K562 (cell line): Measurements from ENCODE around the gene RHOB. TPM values are rescaled to one million over a fixed set of nuclear protein-coding genes. Genes with fewer than 3 reads are reported as not detected.

ENCODE experiments used
- C11orf30 ChIP-seq: fragments of 450-650 bp; IDR thresholded peaks from 2 replicates; pipeline ENCODE4 v1.6.1; 2016; ENCODE audit warnings: low read depth, mild to moderate bottlenecking
- CBX2 ChIP-seq: fragments of 200-600 bp; sonication (generic); IDR thresholded peaks from one replicate; pipeline ENCODE4 v1.6.1; 2012; ENCODE audit warnings: mild to moderate bottlenecking, low read length, inconsistent platforms; ENCODE audit not compliant: insufficient read depth, poor library complexity, severe bottlenecking
- CEBPB ChIP-seq: fragments of 450-650 bp; IDR thresholded peaks from 2 replicates; pipeline ENCODE4 v1.6.1; 2016; ENCODE audit warnings: missing genetic modification characterization, missing compliant biosample characterization
- ESRRB ChIP-seq: fragments of 250-450 bp; sonication (Bioruptor Pico); IDR thresholded peaks from 2 replicates; pipeline ENCODE4 v1.5.0; 2020; ENCODE audit warnings: mild to moderate bottlenecking, moderate library complexity, borderline replicate concordance
- EZH2 ChIP-seq: IDR thresholded peaks from 2 replicates; pipeline ENCODE4 v1.6.1; 2012; ENCODE audit warnings: low read depth, mild to moderate bottlenecking, inconsistent platforms, low read length, borderline replicate concordance
- FOXA3 ChIP-seq, 2 experiments: fragments of 450-650 bp in 1 of 2; sonication (generic) in 1 of 2; formaldehyde crosslinking; IDR thresholded peaks in 1 of 2; conservative IDR thresholded peaks in 1 of 2; 2 replicates each; pipeline versions ENCODE4 v1.4.0 to v1.8.0; 2020 to 2022; ENCODE audit warnings: mild to moderate bottlenecking in 2 of 2, missing genetic modification reagents in 1 of 2
- ILF3 ChIP-seq: fragments of 450-650 bp; IDR thresholded peaks from 2 replicates; pipeline ENCODE4 v1.6.1; 2018; ENCODE audit warnings: antibody characterized with exemption, mild to moderate bottlenecking, moderate library complexity, borderline replicate concordance
- MAFF ChIP-seq: IDR thresholded peaks from 2 replicates; pipeline ENCODE4 v1.6.1; 2012; ENCODE audit warnings: low read length, improper control_type of control experiment
- NBN ChIP-seq: fragments of 450-650 bp; IDR thresholded peaks from 2 replicates; pipeline ENCODE4 v1.6.1; 2016; ENCODE audit warnings: low read depth, mild to moderate bottlenecking
- SIRT6 ChIP-seq: IDR thresholded peaks from one replicate; pipeline ENCODE4 v1.6.1; 2012; ENCODE audit warnings: low read depth, mild to moderate bottlenecking, control low read depth, inconsistent platforms, low read length, moderate library complexity
- SMAD3 ChIP-seq: fragments of 450-650 bp; formaldehyde crosslinking; conservative IDR thresholded peaks from 2 replicates; pipeline ENCODE4 v1.4.0; 2020; ENCODE audit warnings: mild to moderate bottlenecking
- SRF ChIP-seq, 2 experiments: fragments of 250-450, 450-650 bp in 1 of 2; sonication (Bioruptor Pico) in 1 of 2; sonication (generic) in 1 of 2; formaldehyde crosslinking; IDR thresholded peaks; 2 replicates each; pipeline versions ENCODE4 v1.5.0 to v1.5.1; 2020 to 2022; ENCODE audit warnings: mild to moderate bottlenecking in 1 of 2, missing genetic modification reagents in 1 of 2
- STAT5B ChIP-seq: fragments of 250-450 bp; sonication (Bioruptor Pico); IDR thresholded peaks from 2 replicates; pipeline ENCODE4 v1.8.0; 2021; ENCODE audit warnings: mild to moderate bottlenecking, inconsistent platforms
- TAF15 ChIP-seq: fragments of 200-400 bp; formaldehyde crosslinking; IDR thresholded peaks from 2 replicates; pipeline ENCODE4 v1.6.1; 2017; ENCODE audit warnings: mild to moderate bottlenecking, low read depth, low read length, moderate library complexity
- ZKSCAN3 ChIP-seq: fragments of 250-450 bp; sonication (Bioruptor Pico); IDR thresholded peaks from 2 replicates; pipeline ENCODE4 v1.4.0; 2020
- ZNF175 ChIP-seq: fragments of 200-800 bp; sonication (Bioruptor generic); IDR thresholded peaks from 2 replicates; pipeline ENCODE4 v1.6.1; 2016; ENCODE audit warnings: low read depth, mild to moderate bottlenecking, missing genetic modification characterization, missing compliant biosample characterization
- ZNF184 ChIP-seq: sonication (generic); formaldehyde crosslinking; IDR thresholded peaks from 2 replicates; pipeline ENCODE4 v1.5.0; 2020; ENCODE audit warnings: missing genetic modification reagents
- ZNF583 ChIP-seq: fragments of 250-450 bp; sonication (Bioruptor Pico); IDR thresholded peaks from 2 replicates; pipeline ENCODE4 v1.4.0; 2020
- ZNF586 ChIP-seq: fragments of 450-650 bp; formaldehyde crosslinking; conservative IDR thresholded peaks from 2 replicates; pipeline ENCODE4 v1.4.0; 2020; ENCODE audit warnings: mild to moderate bottlenecking, moderate library complexity
- ZNF655 ChIP-seq: fragments of 250-450 bp; sonication (Bioruptor Pico); IDR thresholded peaks from 2 replicates; pipeline ENCODE4 v1.5.0; 2021
- ZSCAN29 ChIP-seq: fragments of 450-650 bp; IDR thresholded peaks from 2 replicates; pipeline ENCODE4 v1.6.1; 2017
- polyA plus RNA-seq, 8 experiments: library from polyadenylated mRNA; depleted of rRNA in 4 of 8; stranded (reverse) in 5 of 8; unstranded in 3 of 8; fragments of >200 nt; fragmentation: Nextera tagmentation in 2 of 8; fragmentation: Illumina TruSeq in 1 of 8; extraction: Ambion mirVana in 2 of 8; extraction: Trizol in 1 of 8; gene quantifications; 2 replicates each; pipeline versions ENCODE4 v1.2.1 to v1.2.3, GENCODE V29; 2011 to 2014; ENCODE audit warnings: inconsistent platforms in 1 of 8, missing spikeins in 1 of 8
- total RNA-seq, 7 experiments: library from RNA; depleted of rRNA in 6 of 7; stranded (reverse); fragments of >200 nt in 6 of 7; fragmentation: Illumina TruSeq in 2 of 7; extraction: Trizol in 2 of 7; gene quantifications; 2 replicates each; pipeline versions ENCODE4 v1.2.1 to v1.2.3, GENCODE V29; 2011 to 2021; ENCODE audit warnings: low replicate concordance in 1 of 7
- TF ChIP-seq, protein P1 (sequence below): fragments of 450-650 bp; IDR thresholded peaks from 2 replicates; pipeline ENCODE4 v1.7.1; 2018; ENCODE audit warnings: mild to moderate bottlenecking, low read depth; ENCODE audit not compliant: partially characterized antibody
- TF ChIP-seq, protein P2 (sequence below): fragments of 450-650 bp; conservative IDR thresholded peaks from 2 replicates; pipeline ENCODE4 v1.6.1; 2016; ENCODE audit warnings: missing genetic modification characterization, low read depth, mild to moderate bottlenecking, missing compliant biosample characterization, moderate library complexity
- TF ChIP-seq, protein P3 (sequence below): fragments of 250-450 bp; sonication (Bioruptor Pico); IDR thresholded peaks from 2 replicates; pipeline ENCODE4 v1.9.0; 2021; ENCODE audit warnings: mild to moderate bottlenecking

The RHOB gene
- total and polyA plus RNA-seq, 9 of the 15 experiments (the other 6 are each of a cell fraction or from before 2014, with no cell fraction given) = 0.07 to 4.8 (median 1.1) TPM

GRCh38 chr2:20424300-20425290 is 22.3 kb upstream of the RHOB start (continued):
- TF ChIP-seq MAFF (no peak), ZNF586 (CRISPR knock-in tag) (no peak), FOXA3 (CRISPR knock-in tag; conservative IDR thresholded peaks at IDR 0.05 in 1 of 2, IDR thresholded peaks at IDR 0.05 in 1 of 2) (no peak; a peak in 1 of 4 replicates), CBX2 (no peak), ILF3 (no peak), ZNF184 (CRISPR knock-in tag) (peak; percentile 94), ZSCAN29 (no peak), NBN (no peak), ZNF583 (CRISPR knock-in tag) (no peak), CEBPB (no peak), ZNF655 (CRISPR knock-in tag) (no peak), STAT5B (CRISPR knock-in tag) (no peak), ZKSCAN3 (CRISPR knock-in tag) (no peak), SMAD3 (CRISPR knock-in tag) (no peak), EZH2 (no peak), ZNF175 (CRISPR knock-in tag) (peak; percentile 77; the same call in 1 of the 2 replicates), SRF (CRISPR knock-in tag; IDR thresholded peaks at IDR 0.05) (no peak), TAF15 (no peak), C11orf30 (no peak), SIRT6 (no peak), ESRRB (CRISPR knock-in tag) (no peak)
- TF ChIP-seq, protein P1, sequence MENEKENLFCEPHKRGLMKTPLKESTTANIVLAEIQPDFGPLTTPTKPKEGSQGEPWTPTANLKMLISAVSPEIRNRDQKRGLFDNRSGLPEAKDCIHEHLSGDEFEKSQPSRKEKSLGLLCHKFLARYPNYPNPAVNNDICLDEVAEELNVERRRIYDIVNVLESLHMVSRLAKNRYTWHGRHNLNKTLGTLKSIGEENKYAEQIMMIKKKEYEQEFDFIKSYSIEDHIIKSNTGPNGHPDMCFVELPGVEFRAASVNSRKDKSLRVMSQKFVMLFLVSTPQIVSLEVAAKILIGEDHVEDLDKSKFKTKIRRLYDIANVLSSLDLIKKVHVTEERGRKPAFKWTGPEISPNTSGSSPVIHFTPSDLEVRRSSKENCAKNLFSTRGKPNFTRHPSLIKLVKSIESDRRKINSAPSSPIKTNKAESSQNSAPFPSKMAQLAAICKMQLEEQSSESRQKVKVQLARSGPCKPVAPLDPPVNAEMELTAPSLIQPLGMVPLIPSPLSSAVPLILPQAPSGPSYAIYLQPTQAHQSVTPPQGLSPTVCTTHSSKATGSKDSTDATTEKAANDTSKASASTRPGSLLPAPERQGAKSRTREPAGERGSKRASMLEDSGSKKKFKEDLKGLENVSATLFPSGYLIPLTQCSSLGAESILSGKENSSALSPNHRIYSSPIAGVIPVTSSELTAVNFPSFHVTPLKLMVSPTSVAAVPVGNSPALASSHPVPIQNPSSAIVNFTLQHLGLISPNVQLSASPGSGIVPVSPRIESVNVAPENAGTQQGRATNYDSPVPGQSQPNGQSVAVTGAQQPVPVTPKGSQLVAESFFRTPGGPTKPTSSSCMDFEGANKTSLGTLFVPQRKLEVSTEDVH = no peak
- TF ChIP-seq, protein P2, sequence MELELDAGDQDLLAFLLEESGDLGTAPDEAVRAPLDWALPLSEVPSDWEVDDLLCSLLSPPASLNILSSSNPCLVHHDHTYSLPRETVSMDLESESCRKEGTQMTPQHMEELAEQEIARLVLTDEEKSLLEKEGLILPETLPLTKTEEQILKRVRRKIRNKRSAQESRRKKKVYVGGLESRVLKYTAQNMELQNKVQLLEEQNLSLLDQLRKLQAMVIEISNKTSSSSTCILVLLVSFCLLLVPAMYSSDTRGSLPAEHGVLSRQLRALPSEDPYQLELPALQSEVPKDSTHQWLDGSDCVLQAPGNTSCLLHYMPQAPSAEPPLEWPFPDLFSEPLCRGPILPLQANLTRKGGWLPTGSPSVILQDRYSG (tag) = no peak
- TF ChIP-seq, protein P3, sequence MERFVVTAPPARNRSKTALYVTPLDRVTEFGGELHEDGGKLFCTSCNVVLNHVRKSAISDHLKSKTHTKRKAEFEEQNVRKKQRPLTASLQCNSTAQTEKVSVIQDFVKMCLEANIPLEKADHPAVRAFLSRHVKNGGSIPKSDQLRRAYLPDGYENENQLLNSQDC = no peak
